Gastrocnemius medialis (tissue), 4 donors: Measurements from ENCODE around the gene CD8B2.

ENCODE experiments used
- CTCF ChIP-seq, 5 experiments: fragments of 450-650 bp in 3 of 5; fragments of 200-600 bp in 2 of 5; sonication (generic) in 2 of 5; IDR thresholded peaks in 4 of 5; conservative IDR thresholded peaks in 1 of 5; 1 replicate in 4 of 5; 2 replicates in 1 of 5; pipeline ENCODE4 v1.5.1; 2016 to 2019; ENCODE audit warnings: antibody characterized with exemption in 5 of 5, mild to moderate bottlenecking in 3 of 5, moderate library complexity in 3 of 5
- POLR2A ChIP-seq, 2 donors: fragments of 450-650 bp; IDR thresholded peaks; one replicate each; pipeline ENCODE4 v1.6.1; 2017; ENCODE audit warnings: antibody characterized with exemption in 2 of 2, mild to moderate bottlenecking in 2 of 2, moderate library complexity in 2 of 2

DNA sequence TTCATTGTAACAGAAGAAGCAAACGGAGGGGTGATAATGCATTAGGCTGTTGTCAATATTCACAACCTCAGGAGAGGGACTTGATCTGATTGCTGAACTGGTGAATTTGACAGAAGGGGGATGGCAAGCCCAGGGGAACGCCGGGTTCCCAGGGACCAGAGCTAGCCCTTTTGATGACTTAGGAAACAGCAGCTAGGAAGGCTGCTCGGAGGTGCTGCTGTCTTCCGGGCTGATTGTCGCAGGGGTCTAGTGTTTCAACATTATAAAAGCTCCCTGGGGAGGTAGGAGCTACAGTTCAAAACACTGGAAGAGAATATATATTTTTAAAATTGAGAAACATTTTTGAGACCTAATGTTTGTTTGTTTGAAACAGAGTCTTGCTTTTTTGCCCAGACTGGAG, 47.3 kb downstream of the CD8B2 start:
- TF ChIP-seq CTCF (IDR thresholded peaks at IDR 0.05 in 4 of 5, conservative IDR thresholded peaks at IDR 0.05 in 1 of 5) (no peak), POLR2A (IDR thresholded peaks at IDR 0.05) (no peak)
